ENCODE results near the gene USP17L29. TPM values are rescaled to one million over a fixed set of nuclear protein-coding genes. Genes with fewer than 3 reads are reported as not detected.
"Not testable (repeated sequence)": the region's sequence is repeated elsewhere in the genome, so short reads cannot be mapped to it uniquely, and the experiment has no call there.

USP17L29 gene
- total RNA-seq, 3 donors from 2014 or later: not detected

- H3K9me3 ChIP-seq; intact Hi-C loops (cut with DNase I, micrococcal nuclease); ATAC-seq; H3K4me1 ChIP-seq (ENCODE audit: low read depth); H3K36me3 ChIP-seq (ENCODE audit: low read depth): not testable (repeated sequence)
- DNase-seq: peak; percentile 63 to 67 (median 65)
- peak; percentile 50 for TF ChIP-seq CTCF (IDR thresholded peaks at IDR 0.05)
- peak overlapping the region; percentile 9 for H3K4me3 ChIP-seq
Measured at GRCh38 chr4:9381012-9381534, 27.6 kb downstream of the USP17L29 start.

- Histone ChIP-seq H3K9me3 (no peaks in the 10 kb centered on the region), H3K4me1 (ENCODE audit: low read depth) (no peaks in the 10 kb centered on the region), H3K4me3 (no peak overlapping the region), H3K36me3 (ENCODE audit: low read depth) (no peaks in the 10 kb centered on the region)
- no peak for TF ChIP-seq CTCF (IDR thresholded peaks at IDR 0.05)
- DNase-seq: no peak
- ATAC-seq: no peak
- intact Hi-C loops (cut with DNase I, micrococcal nuclease): no loop called here
Measured at GRCh38 chr4:9384126-9384525, 30.7 kb downstream of the USP17L29 start.

- H3K9me3 ChIP-seq; DNase-seq; intact Hi-C loops (cut with DNase I, micrococcal nuclease); ATAC-seq; H3K36me3 ChIP-seq (ENCODE audit: low read depth); H3K4me1 ChIP-seq (ENCODE audit: low read depth); H3K4me3 ChIP-seq: not testable (repeated sequence)
Measured at GRCh38 chr4:9389001-9389400, 35.6 kb downstream of the USP17L29 start.

Other genes starting within 250 kb of the USP17L29 start
- gene FAM90A26, start 183.2 kb upstream of the USP17L29 start, total RNA-seq: not detected
- gene USP17L10, start 143.0 kb upstream of the USP17L29 start, total RNA-seq: not detected
- not detected for gene USP17L11, start 138.2 kb upstream of the USP17L29 start, total RNA-seq
- gene USP17L12, start 133.5 kb upstream of the USP17L29 start, total RNA-seq: not detected
- not detected for gene USP17L13, start 128.7 kb upstream of the USP17L29 start, total RNA-seq
- not detected for gene USP17L15, start 119.3 kb upstream of the USP17L29 start, total RNA-seq
- gene USP17L17, start 109.8 kb upstream of the USP17L29 start, total RNA-seq: not detected
- not detected for gene USP17L18, start 105.0 kb upstream of the USP17L29 start, total RNA-seq
- not detected for gene USP17L19, start 100.3 kb upstream of the USP17L29 start, total RNA-seq
- gene USP17L20, start 95.5 kb upstream of the USP17L29 start, total RNA-seq: not detected
- gene USP17L21, start 90.8 kb upstream of the USP17L29 start, total RNA-seq: not detected
- gene USP17L22, start 86.0 kb upstream of the USP17L29 start, total RNA-seq: not detected
- not detected for gene USP17L24, start 28.5 kb upstream of the USP17L29 start, total RNA-seq
- not detected for gene USP17L25, start 23.7 kb upstream of the USP17L29 start, total RNA-seq
- gene USP17L26, start 19.0 kb upstream of the USP17L29 start, total RNA-seq: not detected
- gene USP17L5, start 14.2 kb upstream of the USP17L29 start, total RNA-seq: not detected
- gene USP17L27, start 9.5 kb upstream of the USP17L29 start, total RNA-seq: not detected
- gene USP17L28, start 4.7 kb upstream of the USP17L29 start, total RNA-seq: not detected
- not detected for gene USP17L30, start 9.5 kb downstream of the USP17L29 start, total RNA-seq
- gene DEFB131A, start 90.8 kb downstream of the USP17L29 start, total RNA-seq: not detected